Esophagus muscularis mucosa (tissue), 4 donors: Measurements from ENCODE around the gene OR2D3. TPM values are rescaled to one million over a fixed set of nuclear protein-coding genes. Genes with fewer than 3 reads are reported as not detected.
"Not testable (repeated sequence)": the region's sequence is repeated elsewhere in the genome, so short reads cannot be mapped to it uniquely, and the experiment has no call there.

Experiments
- DNase-seq: peaks from one replicate; pipeline ENCODE4 v3.0.0-alpha.2; 2017; ENCODE audit errors: extremely low spot score
- H3K27ac ChIP-seq, 4 donors: fragments of 200-600 bp; sonication (generic); replicated peaks in 1 of 4; 1 replicate in 3 of 4; 2 replicates in 1 of 4; pipeline ENCODE4 v1.5.1; 2016 to 2019; ENCODE audit warnings: mild to moderate bottlenecking in 1 of 4
- H3K27me3 ChIP-seq, 4 donors: fragments of 200-600 bp; sonication (generic); one replicate each; pipeline versions ENCODE4 v1.5.1 to v1.6.0; 2016 to 2019
- H3K36me3 ChIP-seq, 4 donors: fragments of 200-600 bp; sonication (generic); one replicate each; pipeline ENCODE4 v1.5.1; 2016 to 2019
- H3K4me1 ChIP-seq, 4 donors: fragments of 200-600 bp; sonication (generic); one replicate each; pipeline ENCODE4 v1.5.1; 2016 to 2019
- H3K4me3 ChIP-seq, 4 donors: fragments of 200-600 bp; sonication (generic); 1 replicate in 2 of 4; 2 replicates in 2 of 4; pipeline ENCODE4 v1.5.1; 2016 to 2019; ENCODE audit warnings: mild to moderate bottlenecking in 4 of 4, moderate library complexity in 1 of 4
- H3K9me3 ChIP-seq, 4 donors: fragments of 200-600 bp; sonication (generic); 1 replicate in 3 of 4; 2 replicates in 1 of 4; pipeline ENCODE4 v1.5.1; 2016 to 2019
- CTCF ChIP-seq, 3 experiments: fragments of 200-600 bp in 2 of 3; fragments of 450-650 bp in 1 of 3; sonication (generic) in 2 of 3; IDR thresholded peaks; one replicate each; pipeline ENCODE4 v1.5.1; 2017 to 2019; ENCODE audit warnings: antibody characterized with exemption in 3 of 3, mild to moderate bottlenecking in 2 of 3, moderate library complexity in 1 of 3
- EP300 ChIP-seq: sonication (generic); formaldehyde crosslinking; IDR thresholded peaks from one replicate; pipeline ENCODE4 v1.6.1; 2017; ENCODE audit warnings: antibody characterized with exemption
- POLR2A ChIP-seq: fragments of 450-650 bp; IDR thresholded peaks from one replicate; pipeline ENCODE4 v1.6.1; 2017; ENCODE audit warnings: antibody characterized with exemption, moderate library complexity, mild to moderate bottlenecking, low read depth
- POLR2AphosphoS5 ChIP-seq, 2 donors: sonication (generic); formaldehyde crosslinking; IDR thresholded peaks; one replicate each; pipeline ENCODE4 v1.6.1; 2017; ENCODE audit warnings: antibody characterized with exemption in 2 of 2
- WGBS: methylation state at CpG from one replicate; pipeline ENCODE4 v1.1.5; 2018; 5-methylcytosine and 5-hydroxymethylcytosine counted together
- intact Hi-C: fragments of 100-400 bp; cut with DNase I; formaldehyde crosslinking; loops from one replicate; pipeline ENCODE4 v1.15.1; 2023
- total RNA-seq, 4 donors: library from RNA; depleted of rRNA; stranded (reverse); fragments of >200 nt; gene quantifications; one replicate each; pipeline versions ENCODE4 v1.1.0 to v1.2.1, GENCODE V29; 2016

The OR2D3 gene
- total RNA-seq, 4 donors from 2014 or later = not detected

- H3K27ac ChIP-seq = no peak overlapping the region
- no peaks in the 10 kb centered on the region for H3K9me3 ChIP-seq
- no peaks in the 10 kb centered on the region for H3K27me3 ChIP-seq
- H3K4me3 ChIP-seq = no peak overlapping the region
- intact Hi-C loops = no loop called here
- no peaks in the 10 kb centered on the region for H3K36me3 ChIP-seq
- DNase-seq = no peak
- TF ChIP-seq POLR2AphosphoS5 (IDR thresholded peaks at IDR 0.05) (no peak), CTCF (IDR thresholded peaks at IDR 0.05) (no peak), POLR2A (no peak), EP300 (no peak)
- no peaks in the 10 kb centered on the region for H3K4me1 ChIP-seq
These were observed 38.1 kb upstream of the OR2D3 start for GRCh38 chr11:6882751-6883150.

GRCh38 chr11:6887711-6888110, 33.1 kb upstream of the OR2D3 start:
- intact Hi-C loops, H3K36me3 ChIP-seq, H3K4me3 ChIP-seq, H3K27ac ChIP-seq, DNase-seq, H3K4me1 ChIP-seq, H3K27me3 ChIP-seq, H3K9me3 ChIP-seq: not testable (repeated sequence)
- WGBS = 94% methylated on average over 5 of the region's 5 CpGs

- Histone ChIP-seq H3K4me1 (no peaks in the 10 kb centered on the region), H3K4me3 (no peak overlapping the region), H3K27ac (no peak overlapping the region), H3K27me3 (peaks cover 0 to 5% (median 0%) of the 10 kb centered on the region in 4 donors), H3K36me3 (no peaks in the 10 kb centered on the region), H3K9me3 (no peaks in the 10 kb centered on the region)
- no peak for TF ChIP-seq POLR2A
- no peak for TF ChIP-seq EP300
- TF ChIP-seq CTCF (IDR thresholded peaks at IDR 0.05) = no peak
- no peak for TF ChIP-seq POLR2AphosphoS5 (IDR thresholded peaks at IDR 0.05)
- intact Hi-C loops = no loop called here
- 86% methylated on average over 4 of the region's 4 CpGs for WGBS
- no peak for DNase-seq
These were observed 32.0 kb upstream of the OR2D3 start for GRCh38 chr11:6888830-6889229.

- Histone ChIP-seq H3K4me1 (no peaks in the 10 kb centered on the region), H3K4me3 (no peak overlapping the region), H3K36me3 (no peaks in the 10 kb centered on the region), H3K27me3 (peaks cover 0 to 5% (median 0%) of the 10 kb centered on the region in 4 donors), H3K9me3 (no peaks in the 10 kb centered on the region), H3K27ac (no peak overlapping the region)
- 94% methylated on average over 1 of the region's 1 CpG for WGBS
- TF ChIP-seq EP300 (no peak), POLR2AphosphoS5 (IDR thresholded peaks at IDR 0.05) (no peak), POLR2A (no peak), CTCF (IDR thresholded peaks at IDR 0.05) (no peak)
- DNase-seq = no peak
- intact Hi-C loops = no loop called here
These were observed 31.0 kb upstream of the OR2D3 start for GRCh38 chr11:6889835-6890234.

- intact Hi-C loops = no loop called here
- TF ChIP-seq CTCF (IDR thresholded peaks at IDR 0.05) (no peak), POLR2AphosphoS5 (IDR thresholded peaks at IDR 0.05) (no peak), POLR2A (no peak), EP300 (no peak)
- Histone ChIP-seq H3K27ac (no peak within 1 kb of the TSS), H3K36me3 (no peaks in the 10 kb centered on the region), H3K27me3 (peaks cover 0 to 5% (median 0%) of the 10 kb centered on the region in 4 donors), H3K9me3 (no peaks in the 10 kb centered on the region), H3K4me3 (no peak within 1 kb of the TSS), H3K4me1 (no peaks in the 10 kb centered on the region)
- 83% methylated on average over 2 of the region's 2 CpGs for WGBS
- DNase-seq = no peak
These were observed 28.4 kb upstream of the OR2D3 start, which contains the start of gene OR2D2 for GRCh38 chr11:6892400-6892799. TSS of gene OR2D2 (minus strand) at chr11:6892500. CDS start at chr11:6892500, 0 bp downstream.
